ENCODE results near the gene CACNG7.

The CACNG7 gene

DNA sequence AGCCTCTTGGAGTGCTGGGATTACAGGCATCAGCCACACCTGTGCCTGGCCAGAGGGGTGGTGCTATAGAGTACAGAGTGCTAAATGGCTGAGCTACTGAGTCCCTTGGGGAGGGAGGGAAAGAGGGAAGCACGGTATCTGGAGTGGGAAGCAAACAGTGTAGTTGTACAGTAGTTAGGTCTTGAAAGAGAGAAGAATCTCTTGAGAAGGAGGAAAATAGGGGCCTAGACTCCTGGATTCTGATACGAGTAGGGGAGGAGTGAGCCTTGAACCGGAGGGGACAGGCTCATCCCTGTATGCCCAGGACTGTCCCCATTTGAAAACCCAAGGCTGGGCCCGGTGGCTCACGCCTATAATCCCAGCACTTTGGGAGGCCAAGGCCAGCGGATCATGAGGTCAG, 36.3 kb upstream of the CACNG7 start:
- Histone ChIP-seq H3K4me3 (ENCODE audit: low read length) (no peak overlapping the region), H3K36me3 (ENCODE audit: insufficient read depth, low read length) (peaks cover 39% of the 10 kb centered on the region), H3K9me3 (ENCODE audit: low read length) (no peaks in the 10 kb centered on the region), H2AFZ (ENCODE audit: low read depth, low read length) (no peak overlapping the region), H3K4me1 (ENCODE audit: insufficient read depth, low read length) (peaks cover 7% of the 10 kb centered on the region), H3K27me3 (ENCODE audit: insufficient read depth, low read length) (no peaks in the 10 kb centered on the region)

GRCh38 chr19:53873773-53874605, 35.1 kb upstream of the CACNG7 start:
- Histone ChIP-seq H3K9me3 (ENCODE audit: low read length) (no peaks in the 10 kb centered on the region), H3K36me3 (ENCODE audit: insufficient read depth, low read length) (peaks cover 39% of the 10 kb centered on the region), H3K27me3 (ENCODE audit: insufficient read depth, low read length) (no peaks in the 10 kb centered on the region), H3K4me3 (ENCODE audit: low read length) (no peak overlapping the region), H2AFZ (ENCODE audit: low read depth, low read length) (no peak overlapping the region), H3K4me1 (ENCODE audit: insufficient read depth, low read length) (peaks cover 7% of the 10 kb centered on the region)

DNA sequence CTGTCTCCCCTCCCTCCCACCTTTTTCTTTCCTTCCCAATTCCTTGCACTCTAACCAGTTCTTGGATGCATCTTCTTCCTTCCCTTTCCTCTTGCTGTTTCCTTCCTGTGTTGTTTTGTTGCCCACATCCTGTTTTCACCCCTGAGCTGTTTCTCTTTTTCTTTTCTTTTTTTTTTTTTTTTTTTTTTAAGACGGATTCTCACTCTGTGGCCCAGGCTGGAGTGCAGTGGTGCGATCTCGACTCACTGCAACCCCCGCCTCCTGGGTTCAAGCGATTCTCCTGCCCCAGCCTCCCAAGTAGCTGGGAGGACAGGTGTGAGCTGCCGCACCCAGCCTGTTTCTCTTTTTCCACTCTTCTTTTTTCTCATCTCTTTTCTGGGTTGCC, 34.5 kb upstream of the CACNG7 start:
- H3K4me1 ChIP-seq (ENCODE audit: insufficient read depth, low read length) = peaks cover 9% of the 10 kb centered on the region
- H3K4me3 ChIP-seq (ENCODE audit: low read length) = no peak overlapping the region
- no peaks in the 10 kb centered on the region for H3K27me3 ChIP-seq (ENCODE audit: insufficient read depth, low read length)
- H3K36me3 ChIP-seq (ENCODE audit: insufficient read depth, low read length) = peaks cover 39% of the 10 kb centered on the region
- H2AFZ ChIP-seq (ENCODE audit: low read depth, low read length) = no peak overlapping the region
- H3K9me3 ChIP-seq (ENCODE audit: low read length) = no peaks in the 10 kb centered on the region

GRCh38 chr19:53875602-53876325, 33.3 kb upstream of the CACNG7 start:
- peaks cover 37% of the 10 kb centered on the region for H3K36me3 ChIP-seq (ENCODE audit: insufficient read depth, low read length)
- peaks cover 11% of the 10 kb centered on the region for H3K4me1 ChIP-seq (ENCODE audit: insufficient read depth, low read length)
- H3K9me3 ChIP-seq (ENCODE audit: low read length) = no peaks in the 10 kb centered on the region
- no peak overlapping the region for H2AFZ ChIP-seq (ENCODE audit: low read depth, low read length)
- no peaks in the 10 kb centered on the region for H3K27me3 ChIP-seq (ENCODE audit: insufficient read depth, low read length)
- no peak overlapping the region for H3K4me3 ChIP-seq (ENCODE audit: low read length)

DNA sequence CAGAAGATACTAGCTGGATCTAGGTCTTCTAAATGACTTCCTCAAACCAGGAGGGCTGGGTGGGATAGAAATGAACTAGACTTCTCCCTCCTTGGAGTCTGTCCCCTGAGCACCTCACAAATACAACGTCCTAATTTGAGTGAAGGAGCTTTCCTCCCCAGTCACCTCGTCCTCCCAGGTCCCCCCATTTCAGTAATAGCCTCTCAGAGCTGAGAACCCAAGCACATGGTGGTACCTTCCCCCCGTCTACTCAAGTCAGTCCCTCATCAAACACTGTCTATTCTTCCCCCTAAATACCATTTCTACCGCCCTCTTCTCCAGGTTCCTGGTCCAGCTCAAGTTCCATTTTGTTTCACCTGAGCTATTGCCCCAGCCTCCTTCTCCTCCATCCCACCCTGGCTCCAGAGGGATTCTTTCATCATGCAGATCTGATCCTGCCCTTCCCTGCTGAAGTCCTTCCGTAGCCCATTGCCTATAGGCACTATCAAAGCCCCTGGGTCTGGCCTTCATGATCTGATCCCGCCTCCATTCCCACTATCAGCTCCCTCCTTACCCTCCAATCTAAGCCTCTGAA, 32.3 kb upstream of the CACNG7 start:
- H2AFZ ChIP-seq (ENCODE audit: low read depth, low read length) = no peak overlapping the region
- no peaks in the 10 kb centered on the region for H3K27me3 ChIP-seq (ENCODE audit: insufficient read depth, low read length)
- H3K4me1 ChIP-seq (ENCODE audit: insufficient read depth, low read length) = peaks cover 20% of the 10 kb centered on the region
- H3K4me3 ChIP-seq (ENCODE audit: low read length) = no peak overlapping the region
- H3K9me3 ChIP-seq (ENCODE audit: low read length) = no peaks in the 10 kb centered on the region
- H3K36me3 ChIP-seq (ENCODE audit: insufficient read depth, low read length) = peaks cover 31% of the 10 kb centered on the region

DNA sequence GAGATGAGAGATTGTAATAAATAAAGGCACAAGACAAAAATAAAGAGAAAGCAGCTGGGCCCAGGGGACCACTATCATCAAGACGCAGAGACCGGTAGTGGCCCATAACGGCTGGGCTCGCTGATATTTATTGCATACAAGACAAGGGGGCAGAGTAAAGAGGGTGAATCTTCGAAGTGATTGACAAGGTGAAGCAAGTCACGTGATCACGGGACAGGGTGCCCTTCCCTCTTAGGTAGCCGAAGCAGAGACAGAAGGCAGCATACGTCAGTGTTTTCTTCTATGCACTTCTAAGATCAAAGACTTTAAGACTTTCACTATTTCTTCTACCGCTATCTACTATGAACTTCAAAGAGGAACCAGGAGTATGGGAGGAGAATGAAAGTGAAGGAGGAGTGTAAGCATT, 31.7 kb upstream of the CACNG7 start:
- no peak overlapping the region for H2AFZ ChIP-seq (ENCODE audit: low read depth, low read length)
- H3K9me3 ChIP-seq (ENCODE audit: low read length) = no peaks in the 10 kb centered on the region
- H3K36me3 ChIP-seq (ENCODE audit: insufficient read depth, low read length) = peaks cover 31% of the 10 kb centered on the region
- H3K4me3 ChIP-seq (ENCODE audit: low read length) = no peak overlapping the region
- no peaks in the 10 kb centered on the region for H3K27me3 ChIP-seq (ENCODE audit: insufficient read depth, low read length)
- peaks cover 26% of the 10 kb centered on the region for H3K4me1 ChIP-seq (ENCODE audit: insufficient read depth, low read length)

DNA sequence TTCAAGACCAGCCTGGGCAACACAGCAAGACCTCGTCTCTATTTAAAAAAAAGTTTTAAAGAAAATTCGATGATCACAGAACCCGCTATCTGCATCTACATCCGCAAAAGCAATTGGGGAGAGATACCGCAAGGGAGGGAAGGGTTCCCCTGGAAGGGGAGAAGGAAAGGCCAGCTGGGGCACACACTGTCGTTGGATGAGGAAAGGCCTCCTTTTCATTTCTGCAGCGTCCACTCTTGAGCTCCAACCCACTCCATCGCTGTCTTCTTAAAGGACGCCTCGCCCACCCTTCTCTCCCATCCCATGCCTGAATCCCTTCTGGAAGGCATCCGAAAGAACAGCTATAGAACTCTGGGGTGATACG, 30.3 kb upstream of the CACNG7 start:
- Histone ChIP-seq H3K36me3 (ENCODE audit: insufficient read depth, low read length) (peaks cover 23% of the 10 kb centered on the region), H2AFZ (ENCODE audit: low read depth, low read length) (peak overlapping the region; percentile 57), H3K27me3 (ENCODE audit: insufficient read depth, low read length) (no peaks in the 10 kb centered on the region), H3K4me3 (ENCODE audit: low read length) (peak overlapping the region; percentile 86), H3K9me3 (ENCODE audit: low read length) (no peaks in the 10 kb centered on the region), H3K4me1 (ENCODE audit: insufficient read depth, low read length) (peaks cover 37% of the 10 kb centered on the region)

DNA sequence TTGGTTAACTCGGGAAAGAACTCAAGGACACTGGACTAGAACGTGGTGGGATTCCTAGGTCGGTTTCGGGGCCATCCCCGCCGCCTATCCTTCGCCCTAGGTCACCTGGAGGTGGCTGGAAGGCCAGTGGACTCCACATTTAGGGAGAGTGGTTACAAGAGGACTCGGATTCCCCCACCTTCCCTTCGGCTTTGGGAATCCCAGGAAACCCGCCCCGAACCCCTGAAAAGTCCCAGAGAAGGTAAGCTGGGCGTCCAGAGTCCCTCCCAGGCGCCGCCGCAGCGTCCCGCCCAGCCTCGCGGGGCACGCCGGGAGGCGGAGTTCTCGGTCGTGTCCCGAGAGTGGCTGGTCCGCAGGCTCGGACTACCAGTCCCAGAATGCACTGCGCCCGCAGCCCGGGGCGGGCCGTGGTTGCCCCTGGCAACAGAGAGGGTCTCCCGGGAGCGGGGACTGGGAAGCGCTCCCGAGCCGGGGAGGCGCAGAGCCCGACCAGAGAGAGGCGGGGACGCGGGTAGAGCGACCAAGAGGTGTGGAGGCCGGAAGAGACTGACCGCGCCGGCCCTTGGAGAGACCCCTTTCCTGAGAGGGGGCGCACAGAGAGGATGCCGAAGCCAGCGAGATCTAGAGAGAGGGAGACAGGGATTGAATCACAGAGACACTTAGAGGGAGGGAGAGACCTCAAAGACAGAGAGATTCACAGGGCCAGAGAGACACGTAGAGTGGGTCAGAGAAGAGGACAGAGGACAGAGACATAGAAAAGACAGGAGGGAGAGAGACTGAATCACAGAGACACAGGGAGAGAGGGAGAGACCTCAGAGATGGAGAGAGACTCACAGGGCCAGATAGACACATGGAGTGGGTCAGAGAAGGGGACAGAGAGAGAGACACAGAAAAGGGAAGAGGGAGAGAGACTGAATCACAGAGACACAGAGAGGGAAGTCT, 29.7 kb upstream of the CACNG7 start:
- peak overlapping the region; percentile 86 for H3K4me3 ChIP-seq (ENCODE audit: low read length)
- no peaks in the 10 kb centered on the region for H3K27me3 ChIP-seq (ENCODE audit: insufficient read depth, low read length)
- no peaks in the 10 kb centered on the region for H3K9me3 ChIP-seq (ENCODE audit: low read length)

GRCh38 chr19:53880711-53881481, 28.2 kb upstream of the CACNG7 start:
- no peaks in the 10 kb centered on the region for H3K9me3 ChIP-seq (ENCODE audit: low read length)
- H3K27me3 ChIP-seq (ENCODE audit: insufficient read depth, low read length) = no peaks in the 10 kb centered on the region
- H2AFZ ChIP-seq (ENCODE audit: low read depth, low read length) = no peak overlapping the region
- H3K36me3 ChIP-seq (ENCODE audit: insufficient read depth, low read length) = peaks cover 3% of the 10 kb centered on the region
- H3K4me1 ChIP-seq (ENCODE audit: insufficient read depth, low read length) = peaks cover 42% of the 10 kb centered on the region
- H3K4me3 ChIP-seq (ENCODE audit: low read length) = peak overlapping the region; percentile 43

More for the DNA sequence above, 29.7 kb upstream of the CACNG7 start:
- Histone ChIP-seq H2AFZ (ENCODE audit: low read depth, low read length) (peak overlapping the region; percentile 60), H3K36me3 (ENCODE audit: insufficient read depth, low read length) (peaks cover 16% of the 10 kb centered on the region), H3K4me1 (ENCODE audit: insufficient read depth, low read length) (peaks cover 42% of the 10 kb centered on the region)

GRCh38 chr19:53881482-53882390, 27.3 kb upstream of the CACNG7 start, which contains the start of gene PRKCG:
Gene PRKCG (plus strand): TSS chr19:53882197. CDS start chr19:53882495, 298 bp downstream.
- H3K36me3 ChIP-seq (ENCODE audit: insufficient read depth, low read length) = no peaks in the 10 kb centered on the region
- H3K9me3 ChIP-seq (ENCODE audit: low read length) = no peaks in the 10 kb centered on the region
- no peaks in the 10 kb centered on the region for H3K27me3 ChIP-seq (ENCODE audit: insufficient read depth, low read length)
- H3K4me1 ChIP-seq (ENCODE audit: insufficient read depth, low read length) = peaks cover 42% of the 10 kb centered on the region
- peak within 1 kb of the TSS; percentile 17 for H2AFZ ChIP-seq (ENCODE audit: low read depth, low read length)
- peak within 1 kb of the TSS; percentile 43 for H3K4me3 ChIP-seq (ENCODE audit: low read length)

- H3K9me3 ChIP-seq (ENCODE audit: low read length) = no peaks in the 10 kb centered on the region
- peak overlapping the region; percentile 17 for H2AFZ ChIP-seq (ENCODE audit: low read depth, low read length)
- H3K4me1 ChIP-seq (ENCODE audit: insufficient read depth, low read length) = peaks cover 42% of the 10 kb centered on the region
- no peaks in the 10 kb centered on the region for H3K36me3 ChIP-seq (ENCODE audit: insufficient read depth, low read length)
- peak overlapping the region; percentile 43 for H3K4me3 ChIP-seq (ENCODE audit: low read length)
- no peaks in the 10 kb centered on the region for H3K27me3 ChIP-seq (ENCODE audit: insufficient read depth, low read length)
These were observed 26.6 kb upstream of the CACNG7 start for GRCh38 chr19:53882391-53883050.

Data from neuron (in vitro differentiated cells).